ENCODE measurements around the gene MXRA7.
"Not testable (repeated sequence)": the region's sequence is repeated elsewhere in the genome, so short reads cannot be mapped to it uniquely, and the experiment has no call there.

The MXRA7 gene

GRCh38 chr17:76643553-76644148 is 67.1 kb downstream of the MXRA7 start, which contains the start of gene ST6GALNAC1:
ST6GALNAC1 (minus strand) TSS chr17:76643757; CDS start chr17:76643638, 119 bp downstream.
- peak; percentile 45 for DNase-seq (ENCODE audit: low spot score)

- DNase-seq (ENCODE audit: low spot score) = no peak
Observed at GRCh38 chr17:76642994-76643393, 67.8 kb downstream of the MXRA7 start.

GRCh38 chr17:76642032-76642561 is 68.7 kb downstream of the MXRA7 start:
- no peak for DNase-seq (ENCODE audit: low spot score)

GRCh38 chr17:76641501-76641900 is 69.3 kb downstream of the MXRA7 start:
- no peak for DNase-seq (ENCODE audit: low spot score)

- DNase-seq (ENCODE audit: low spot score) = no peak
Observed at GRCh38 chr17:76640550-76641380, 70.0 kb downstream of the MXRA7 start.

- no peak for DNase-seq (ENCODE audit: low spot score)
Observed at GRCh38 chr17:76638263-76638662, 72.5 kb downstream of the MXRA7 start.

GRCh38 chr17:76636486-76637206 is 74.1 kb downstream of the MXRA7 start:
- DNase-seq (ENCODE audit: low spot score) = not testable (repeated sequence)

GRCh38 chr17:76635659-76636360 is 75.0 kb downstream of the MXRA7 start:
- no peak for DNase-seq (ENCODE audit: low spot score)

- no peak for DNase-seq (ENCODE audit: low spot score)
Observed at GRCh38 chr17:76635039-76635438, 75.7 kb downstream of the MXRA7 start.

- no peak for DNase-seq (ENCODE audit: low spot score)
Observed at GRCh38 chr17:76633628-76634328, 77.0 kb downstream of the MXRA7 start.

GRCh38 chr17:76631821-76632565 is 78.8 kb downstream of the MXRA7 start:
- DNase-seq (ENCODE audit: low spot score) = no peak

GRCh38 chr17:76630151-76630550 is 80.6 kb downstream of the MXRA7 start:
- no peak for DNase-seq (ENCODE audit: low spot score)
